Astrocyte (in vitro differentiated cells and primary cell): Measurements from ENCODE around the gene CHDH. TPM values are rescaled to one million over a fixed set of nuclear protein-coding genes. Genes with fewer than 3 reads are reported as not detected.

ENCODE experiments used
- DNase-seq: peaks from one replicate; pipeline ENCODE4 v3.0.0-alpha.2; 2010; ENCODE audit warnings: low read depth
- FAIRE-seq: peaks from 2 replicates; lab custom pipeline; 2011; peaks lifted over from hg19 to GRCh38; lab: Jason Lieb, UNC
- H2AFZ ChIP-seq: 2 replicates; pipeline ENCODE4 v1.6.0; 2012; ENCODE audit warnings: low read depth, low read length, inconsistent platforms
- H3K27ac ChIP-seq: 2 replicates; pipeline ENCODE4 v1.5.1; 2011; ENCODE audit warnings: low read depth, low read length, inconsistent platforms
- H3K27me3 ChIP-seq: 2 replicates; pipeline ENCODE4 v1.6.0; 2011; ENCODE audit warnings: low read length, inconsistent platforms; ENCODE audit not compliant: insufficient read depth
- H3K36me3 ChIP-seq: 2 replicates; pipeline ENCODE4 v1.5.1; 2011; ENCODE audit warnings: low read length, inconsistent platforms; ENCODE audit not compliant: insufficient read depth
- H3K4me1 ChIP-seq: 2 replicates; pipeline ENCODE4 v1.5.1; 2011; ENCODE audit warnings: low read length, inconsistent platforms; ENCODE audit not compliant: insufficient read depth
- H3K4me2 ChIP-seq: 2 replicates; pipeline ENCODE4 v1.6.0; 2012; ENCODE audit warnings: low read length, inconsistent platforms
- H3K4me3 ChIP-seq: 2 replicates; pipeline ENCODE4 v1.5.1; 2011; ENCODE audit warnings: low read depth, mild to moderate bottlenecking, low read length, inconsistent platforms; ENCODE audit not compliant: insufficient read depth
- H3K79me2 ChIP-seq: 2 replicates; pipeline ENCODE4 v1.6.0; 2012; ENCODE audit warnings: mild to moderate bottlenecking, low read length, inconsistent platforms; ENCODE audit not compliant: insufficient read depth
- H3K9ac ChIP-seq: 2 replicates; pipeline ENCODE4 v1.6.0; 2012; ENCODE audit warnings: mild to moderate bottlenecking, low read length, inconsistent platforms
- H3K9me3 ChIP-seq: 2 replicates; pipeline ENCODE4 v1.5.1; 2012; ENCODE audit warnings: low read depth, mild to moderate bottlenecking, low read length, inconsistent platforms; ENCODE audit not compliant: insufficient read depth
- H4K20me1 ChIP-seq: 2 replicates; pipeline ENCODE4 v1.6.0; 2012; ENCODE audit warnings: low read length, inconsistent platforms; ENCODE audit not compliant: insufficient read depth
- H3K27ac Mint-ChIP-seq: one replicate; pipeline ENCODE4 v1.8.0; 2021; ENCODE audit warnings: mild to moderate bottlenecking, mixed read lengths; ENCODE audit not compliant: unreplicated experiment
- H3K27me3 Mint-ChIP-seq: one replicate; pipeline ENCODE4 v1.8.0; 2021; ENCODE audit warnings: low read depth, mixed read lengths; ENCODE audit not compliant: unreplicated experiment
- H3K36me3 Mint-ChIP-seq: one replicate; pipeline ENCODE4 v1.8.0; 2021; ENCODE audit warnings: low read depth, mixed read lengths; ENCODE audit not compliant: unreplicated experiment
- H3K4me1 Mint-ChIP-seq: one replicate; pipeline ENCODE4 v1.8.0; 2021; ENCODE audit warnings: low read depth, mixed read lengths; ENCODE audit not compliant: unreplicated experiment
- H3K4me3 Mint-ChIP-seq: one replicate; pipeline ENCODE4 v1.8.0; 2021; ENCODE audit warnings: mild to moderate bottlenecking, moderate library complexity, mixed read lengths; ENCODE audit not compliant: unreplicated experiment
- H3K9me3 Mint-ChIP-seq: one replicate; pipeline ENCODE4 v1.8.0; 2021; ENCODE audit warnings: mild to moderate bottlenecking, mixed read lengths; ENCODE audit not compliant: unreplicated experiment
- CTCF ChIP-seq: IDR thresholded peaks from 2 replicates; pipeline ENCODE4 v1.5.1; 2011; ENCODE audit warnings: low read depth, mild to moderate bottlenecking, inconsistent platforms, low read length, moderate library complexity; ENCODE audit not compliant: insufficient read depth
- EZH2 ChIP-seq: IDR thresholded peaks from 2 replicates; pipeline ENCODE4 v1.6.1; 2012; ENCODE audit warnings: mild to moderate bottlenecking, low read length, inconsistent platforms; ENCODE audit not compliant: insufficient read depth
- total RNA-seq: library from RNA; stranded (reverse); gene quantifications from 2 replicates; pipeline ENCODE4 v1.2.1, GENCODE V29; 2021

CHDH gene
- total RNA-seq, 1 donor from 2014 or later: 0.48 TPM

DNA sequence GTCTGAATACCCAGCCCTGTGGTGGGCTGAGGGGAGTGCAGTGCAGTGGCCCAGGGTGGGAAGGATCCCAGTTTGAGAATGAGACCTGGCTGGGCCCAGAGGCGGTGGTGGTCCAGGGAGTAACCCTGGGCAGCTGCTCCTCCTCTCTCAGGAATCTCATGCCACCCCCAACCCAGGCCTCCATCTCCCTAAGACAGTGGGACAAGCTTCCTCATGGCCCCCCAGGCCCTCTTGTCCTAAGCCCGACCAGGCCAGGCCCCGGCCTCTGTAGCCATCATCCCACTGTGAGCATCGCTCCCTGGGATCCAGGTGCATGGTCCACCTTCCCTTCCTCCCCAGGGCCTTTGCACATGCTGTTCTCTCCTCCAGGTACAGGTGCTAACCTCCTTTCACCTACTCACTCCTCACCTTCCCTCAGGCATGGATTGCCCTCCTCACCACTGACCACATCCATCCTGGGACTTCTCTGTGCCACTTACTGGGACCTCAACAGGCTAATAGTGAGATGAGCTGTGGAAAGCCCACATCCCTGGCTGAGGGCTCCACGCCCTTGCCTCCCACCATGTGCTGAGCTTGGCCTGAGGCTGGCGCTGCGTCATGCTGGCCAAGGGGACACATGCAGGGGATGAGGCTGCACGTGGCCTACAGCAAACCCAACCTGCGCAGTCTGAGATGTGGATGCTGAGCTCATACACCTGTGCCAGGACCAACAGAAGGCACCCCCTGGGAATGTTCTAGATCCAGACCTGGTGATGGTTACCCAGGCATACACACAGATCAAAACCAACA, 9.9 kb downstream of the CHDH start:
- Histone ChIP-seq H3K27ac (no peak overlapping the region), H3K4me2 (no peak overlapping the region), H2AFZ (no peak overlapping the region), H3K4me1 (no peaks in the 10 kb centered on the region), H3K9ac (no peak overlapping the region), H3K36me3 (no peaks in the 10 kb centered on the region), H4K20me1 (no peaks in the 10 kb centered on the region), H3K27me3 (no peaks in the 10 kb centered on the region), H3K9me3 (no peaks in the 10 kb centered on the region), H3K4me3 (no peak overlapping the region), H3K79me2 (no peaks in the 10 kb centered on the region)
- no peak overlapping the region for H3K4me3 Mint-ChIP-seq
- peaks cover 5% of the 10 kb centered on the region for H3K27me3 Mint-ChIP-seq
- H3K27ac Mint-ChIP-seq: no peak overlapping the region
- H3K4me1 Mint-ChIP-seq: no peaks in the 10 kb centered on the region
- no peak for TF ChIP-seq CTCF
- no peaks in the 10 kb centered on the region for H3K36me3 Mint-ChIP-seq
- DNase-seq: no peak
- H3K9me3 Mint-ChIP-seq: no peaks in the 10 kb centered on the region
- FAIRE-seq: no peak

- Histone ChIP-seq H3K27me3 (no peaks in the 10 kb centered on the region), H3K79me2 (no peaks in the 10 kb centered on the region), H3K4me2 (no peak overlapping the region), H3K36me3 (no peaks in the 10 kb centered on the region), H3K9ac (no peak overlapping the region), H3K9me3 (no peaks in the 10 kb centered on the region), H3K4me3 (no peak overlapping the region), H3K27ac (no peak overlapping the region), H3K4me1 (no peaks in the 10 kb centered on the region), H2AFZ (no peak overlapping the region), H4K20me1 (no peaks in the 10 kb centered on the region)
- Mint-ChIP-seq H3K4me3 (no peak overlapping the region), H3K36me3 (no peaks in the 10 kb centered on the region), H3K27me3 (peaks cover 5% of the 10 kb centered on the region), H3K27ac (no peak overlapping the region), H3K9me3 (no peaks in the 10 kb centered on the region), H3K4me1 (no peaks in the 10 kb centered on the region)
- no peak for FAIRE-seq
- DNase-seq: no peak
- no peak for TF ChIP-seq CTCF
Measured at GRCh38 chr3:53835257-53835656, 11.0 kb downstream of the CHDH start.

- FAIRE-seq: no peak
- H3K27me3 ChIP-seq: no peaks in the 10 kb centered on the region
- no peak for TF ChIP-seq CTCF
- TF ChIP-seq EZH2: no peak
- no peak overlapping the region for H3K4me3 ChIP-seq
- H3K9me3 ChIP-seq: no peaks in the 10 kb centered on the region
- H3K27ac ChIP-seq: no peak overlapping the region
- Mint-ChIP-seq H3K9me3 (no peaks in the 10 kb centered on the region), H3K4me1 (no peaks in the 10 kb centered on the region), H3K4me3 (no peak overlapping the region), H3K27me3 (peaks cover 5% of the 10 kb centered on the region), H3K36me3 (no peaks in the 10 kb centered on the region), H3K27ac (no peak overlapping the region)
- H3K9ac ChIP-seq: no peak overlapping the region
- no peak for DNase-seq
- no peak overlapping the region for H2AFZ ChIP-seq
- no peaks in the 10 kb centered on the region for H3K4me1 ChIP-seq
- no peak overlapping the region for H3K4me2 ChIP-seq
- H3K79me2 ChIP-seq: no peaks in the 10 kb centered on the region
- no peaks in the 10 kb centered on the region for H4K20me1 ChIP-seq
- H3K36me3 ChIP-seq: no peaks in the 10 kb centered on the region
Measured at GRCh38 chr3:53834429-53835095, 11.7 kb downstream of the CHDH start.
